OCI-LY7 (cell line): ENCODE data around the gene SEMA3G. TPM values are rescaled to one million over a fixed set of nuclear protein-coding genes. Genes with fewer than 3 reads are reported as not detected.
A peak's percentile ranks its signal among the peaks of the same experiment; 100 is the strongest.

Experiments used
- BruUV-seq: library from RNA; stranded (reverse); fragments of 400-500 nt; replicated peaks from 2 replicates; lab custom pipeline; 2021; lab: Mats Ljungman, UMichigan
- CTCF ChIA-PET: fragments of 300-600 bp; sonication (Branson Sonifier 250); formaldehyde crosslinking; loops from one replicate; lab custom pipeline; 2022; ENCODE audit warnings: antibody characterized with exemption; ENCODE audit not compliant: unreplicated experiment; lab: Charles Lee
- POLR2A ChIA-PET: fragments of 300-600 bp; sonication (Branson Sonifier 250); formaldehyde crosslinking; loops from one replicate; lab custom pipeline; 2022; ENCODE audit warnings: antibody characterized with exemption; lab: Charles Lee
- DNase-seq: peaks from one replicate; pipeline ENCODE4 v3.0.0-alpha.2; 2015; ENCODE audit warnings: low spot score
- H2AFZ ChIP-seq: fragments of 200-600 bp; sonication (generic), shearing (Covaris generic); 2 replicates; pipeline ENCODE4 v1.6.1; 2014; ENCODE audit warnings: mild to moderate bottlenecking, antibody characterized with exemption, low read length, moderate library complexity
- H3K27ac ChIP-seq: fragments of 200-600 bp; sonication (generic); 2 replicates; pipeline ENCODE4 v1.5.1; 2014; ENCODE audit warnings: mixed run types, low read depth, mild to moderate bottlenecking, moderate library complexity, low read length, inconsistent platforms; ENCODE audit not compliant: poor library complexity, severe bottlenecking
- H3K36me3 ChIP-seq: fragments of 200-600 bp; sonication (generic); 2 replicates; pipeline ENCODE4 v1.6.1; 2014; ENCODE audit warnings: mild to moderate bottlenecking, antibody characterized with exemption, low read length, moderate library complexity, mixed read lengths; ENCODE audit not compliant: insufficient read depth
- H3K4me1 ChIP-seq: fragments of 200-600 bp; sonication (generic); 2 replicates; pipeline ENCODE4 v1.5.1; 2014; ENCODE audit warnings: mild to moderate bottlenecking, low read length; ENCODE audit not compliant: insufficient read depth, poor library complexity, severe bottlenecking
- H3K4me2 ChIP-seq: fragments of 200-600 bp; sonication (generic); 2 replicates; pipeline ENCODE4 v1.6.1; 2014; ENCODE audit warnings: mild to moderate bottlenecking, low read length
- H3K4me3 ChIP-seq: fragments of 200-600 bp; sonication (generic); 2 replicates; pipeline ENCODE4 v1.5.1; 2014; ENCODE audit warnings: mild to moderate bottlenecking, low read depth, low read length; ENCODE audit not compliant: poor library complexity, severe bottlenecking
- H3K79me2 ChIP-seq: fragments of 200-600 bp; sonication (generic); 2 replicates; pipeline ENCODE4 v1.6.1; 2016; ENCODE audit warnings: low read depth, mild to moderate bottlenecking, low read length, moderate library complexity, mixed read lengths; ENCODE audit not compliant: insufficient read depth
- H3K9me2 ChIP-seq: fragments of 200-600 bp; sonication (generic); 2 replicates; pipeline ENCODE4 v1.6.1; 2016; ENCODE audit warnings: mild to moderate bottlenecking, low read length, mixed read lengths; ENCODE audit not compliant: insufficient read depth
- H3K9me3 ChIP-seq: fragments of 200-600 bp; sonication (generic); 2 replicates; pipeline ENCODE4 v1.6.1; 2014; ENCODE audit warnings: mild to moderate bottlenecking, mixed run types, low read length, mixed read lengths
- H4K20me1 ChIP-seq: fragments of 200-600 bp; sonication (generic); 2 replicates; pipeline ENCODE4 v1.6.1; 2014; ENCODE audit warnings: mild to moderate bottlenecking, antibody characterized with exemption, low read length, moderate library complexity, mixed read lengths; ENCODE audit not compliant: insufficient read depth
- CTCF ChIP-seq: fragments of 200-600 bp; sonication (generic); conservative IDR thresholded peaks from 2 replicates; pipeline ENCODE4 v1.5.1; 2014; ENCODE audit warnings: mild to moderate bottlenecking, antibody characterized with exemption, low read length, moderate library complexity, mixed read lengths
- EZH2phosphoT487 ChIP-seq: fragments of 200-600 bp; sonication (generic); IDR thresholded peaks from 2 replicates; pipeline ENCODE4 v1.6.1; 2018; ENCODE audit warnings: low read depth, borderline replicate concordance, mild to moderate bottlenecking, mixed run types, antibody characterized with exemption, low read length, moderate library complexity, mixed read lengths
- intact Hi-C: fragments of 100-400 bp; cut with micrococcal nuclease; formaldehyde crosslinking; loops from one replicate; pipeline ENCODE4 v1.10.0; 2022; ENCODE audit not compliant: unreplicated experiment
- total RNA-seq, 2 experiments: library from RNA; depleted of rRNA in 1 of 2; stranded (reverse); fragments of >200 nt in 1 of 2; shearing (Covaris generic) in 1 of 2; gene quantifications; 2 replicates each; pipeline ENCODE4 v1.2.3, GENCODE V29; 2014 to 2022

Gene SEMA3G
- total RNA-seq, 2 experiments from 2014 or later: not detected

GRCh38 chr3:52480768-52481715, 36.1 kb upstream of the SEMA3G start:
- Histone ChIP-seq H3K4me1 (no peaks in the 10 kb centered on the region), H3K9me3 (no peaks in the 10 kb centered on the region), H3K4me3 (no peak overlapping the region), H3K79me2 (no peaks in the 10 kb centered on the region), H2AFZ (no peak overlapping the region), H3K36me3 (peaks cover 74% of the 10 kb centered on the region), H3K9me2 (no peaks in the 10 kb centered on the region), H4K20me1 (no peaks in the 10 kb centered on the region), H3K4me2 (no peak overlapping the region), H3K27ac (no peak overlapping the region)
- BruUV-seq: TSS peak; percentile 48
- no peak for DNase-seq
- POLR2A ChIA-PET: no interaction called here
- no peak for TF ChIP-seq EZH2phosphoT487
- no peak for TF ChIP-seq CTCF
- CTCF ChIA-PET: no interaction called here
- intact Hi-C loops: no loop called here

- Histone ChIP-seq H3K4me1 (no peaks in the 10 kb centered on the region), H3K27ac (no peak overlapping the region), H3K9me3 (no peaks in the 10 kb centered on the region), H3K79me2 (no peaks in the 10 kb centered on the region), H4K20me1 (no peaks in the 10 kb centered on the region), H3K4me3 (no peak overlapping the region), H3K4me2 (no peak overlapping the region), H3K36me3 (peaks cover 78% of the 10 kb centered on the region), H2AFZ (no peak overlapping the region), H3K9me2 (no peaks in the 10 kb centered on the region)
- intact Hi-C loops: no loop called here
- BruUV-seq: no TSS peak
- POLR2A ChIA-PET: no interaction called here
- TF ChIP-seq EZH2phosphoT487 (no peak), CTCF (no peak)
- CTCF ChIA-PET: no interaction called here
- DNase-seq: no peak
These were observed 35.1 kb upstream of the SEMA3G start for GRCh38 chr3:52479877-52480575.
